Measurements from ENCODE around the gene MTUS2.

GRCh38 chr13:29180055-29180454 lies 359.9 kb downstream of the MTUS2 start:
- no peak for TF ChIP-seq EZH2 (IDR thresholded peaks at IDR 0.05; ENCODE audit: borderline replicate concordance, low read depth, low read length, severe bottlenecking)
- no peak for TF ChIP-seq CTCF (IDR thresholded peaks at IDR 0.05; ENCODE audit: borderline replicate concordance, extremely low read depth, low read length, poor library complexity, severe bottlenecking)

Data from DND-41 (cell line).